ENCODE measurements around the gene MED13. TPM values are rescaled to one million over a fixed set of nuclear protein-coding genes. Genes with fewer than 3 reads are reported as not detected.
A peak's percentile ranks its signal among the peaks of the same experiment; 100 is the strongest.

Gene MED13
- total and polyA plus RNA-seq, 5 donors from 2014 or later: 3.9 to 107 (median 5.9) TPM

GRCh38 chr17:62045517-62045916 lies 19.6 kb downstream of the MED13 start:
- Histone ChIP-seq H3K36me3 (ENCODE audit: control insufficient read depth, insufficient read depth, low read length) (peaks cover 69% of the 10 kb centered on the region), H3K4me1 (ENCODE audit: control insufficient read depth, insufficient read depth, low read length, poor library complexity, severe bottlenecking) (peaks cover 37% of the 10 kb centered on the region), H3K4me3 (ENCODE audit: low read depth, low read length) (no peak overlapping the region), H3K9me3 (ENCODE audit: control insufficient read depth in 2 of 2, low read length in 2 of 2) (no peaks in the 10 kb centered on the region), H3K27me3 (ENCODE audit: control insufficient read depth, insufficient read depth, low read length) (no peaks in the 10 kb centered on the region), H3K27ac (ENCODE audit: insufficient read depth, low read length, poor library complexity, severe bottlenecking) (peak overlapping the region; percentile 37)
- Mint-ChIP-seq H3K27me3 (no peaks in the 10 kb centered on the region), H3K36me3 (peaks cover 31% of the 10 kb centered on the region), H3K27ac (peak overlapping the region; percentile 6 to 62 (median 14)), H3K4me3 (no peak overlapping the region), H3K9me3 (no peaks in the 10 kb centered on the region), H3K4me1 (peaks cover 34 to 83% (median 53%) of the 10 kb centered on the region in 4 donors)
- no peak for DNase-seq
- no peak for ATAC-seq (ENCODE audit: low read depth in 2 of 2)

- H3K27me3 ChIP-seq (ENCODE audit: control insufficient read depth, insufficient read depth, low read length): no peaks in the 10 kb centered on the region
- peaks cover 37% of the 10 kb centered on the region for H3K4me1 ChIP-seq (ENCODE audit: control insufficient read depth, insufficient read depth, low read length, poor library complexity, severe bottlenecking)
- H3K27me3 Mint-ChIP-seq: no peaks in the 10 kb centered on the region
- peak overlapping the region; percentile 23 for H3K27ac ChIP-seq (ENCODE audit: insufficient read depth, low read length, poor library complexity, severe bottlenecking)
- ATAC-seq (ENCODE audit: low read depth in 2 of 2) (no peak), DNase-seq (no peak)
- peaks cover 38 to 83% (median 57%) of the 10 kb centered on the region in 4 donors for H3K4me1 Mint-ChIP-seq
- H3K4me3 ChIP-seq (ENCODE audit: low read depth, low read length): no peak overlapping the region
- H3K9me3 Mint-ChIP-seq: no peaks in the 10 kb centered on the region
- H3K36me3 ChIP-seq (ENCODE audit: control insufficient read depth, insufficient read depth, low read length): peaks cover 69% of the 10 kb centered on the region
- no peak overlapping the region for H3K4me3 Mint-ChIP-seq
- no peaks in the 10 kb centered on the region for H3K9me3 ChIP-seq (ENCODE audit: control insufficient read depth in 2 of 2, low read length in 2 of 2)
- peaks cover 31% of the 10 kb centered on the region for H3K36me3 Mint-ChIP-seq
- peak overlapping the region in 1 of 3 donors; percentile 6 for H3K27ac Mint-ChIP-seq
Measured at GRCh38 chr17:62045109-62045508, 20.0 kb downstream of the MED13 start.

- peak overlapping the region; percentile 16 for H3K27ac ChIP-seq (ENCODE audit: insufficient read depth, low read length, poor library complexity, severe bottlenecking)
Measured at GRCh38 chr17:62043602-62044001, 21.5 kb downstream of the MED13 start.

DNA sequence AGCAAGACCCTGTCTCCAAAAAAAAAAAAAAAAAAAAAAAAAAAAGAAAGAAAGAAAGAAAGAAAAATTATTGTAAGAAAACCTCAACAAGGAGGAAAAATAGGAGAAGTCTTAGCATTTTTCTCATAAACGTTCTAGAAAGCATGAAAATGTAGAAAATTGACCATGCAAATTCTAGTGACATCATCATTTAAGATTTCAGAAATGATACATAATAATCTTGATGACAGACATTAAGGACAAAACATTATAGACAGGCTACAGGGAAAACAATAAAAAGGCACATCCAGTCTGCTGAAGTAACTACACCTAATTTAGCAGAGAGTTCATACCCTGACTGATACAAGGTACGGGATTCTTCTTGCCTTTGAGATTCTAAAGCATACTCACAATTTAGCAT lies 21.9 kb downstream of the MED13 start:
- no peaks in the 10 kb centered on the region for H3K27me3 Mint-ChIP-seq
- H3K4me3 Mint-ChIP-seq: no peak overlapping the region
- ATAC-seq (ENCODE audit: low read depth in 2 of 2): no peak
- no peaks in the 10 kb centered on the region for H3K9me3 Mint-ChIP-seq
- DNase-seq: no peak
- peak overlapping the region in 2 of 3 donors; percentile 21 to 72 for H3K27ac Mint-ChIP-seq
- Histone ChIP-seq H3K36me3 (ENCODE audit: control insufficient read depth, insufficient read depth, low read length) (peaks cover 63% of the 10 kb centered on the region), H3K9me3 (ENCODE audit: control insufficient read depth in 2 of 2, low read length in 2 of 2) (no peaks in the 10 kb centered on the region), H3K4me1 (ENCODE audit: control insufficient read depth, insufficient read depth, low read length, poor library complexity, severe bottlenecking) (peaks cover 31% of the 10 kb centered on the region), H3K27ac (ENCODE audit: insufficient read depth, low read length, poor library complexity, severe bottlenecking) (peak overlapping the region; percentile 16), H3K27me3 (ENCODE audit: control insufficient read depth, insufficient read depth, low read length) (no peaks in the 10 kb centered on the region), H3K4me3 (ENCODE audit: low read depth, low read length) (no peak overlapping the region)
- peaks cover 27% of the 10 kb centered on the region for H3K36me3 Mint-ChIP-seq
- H3K4me1 Mint-ChIP-seq: peaks cover 36 to 77% (median 57%) of the 10 kb centered on the region in 4 donors

More at GRCh38 chr17:62043602-62044001, 21.5 kb downstream of the MED13 start:
- Mint-ChIP-seq H3K36me3 (peaks cover 30% of the 10 kb centered on the region), H3K4me3 (no peak overlapping the region), H3K27ac (peak overlapping the region in 2 of 3 donors; percentile 21 to 72), H3K4me1 (peaks cover 37 to 81% (median 59%) of the 10 kb centered on the region in 4 donors), H3K27me3 (no peaks in the 10 kb centered on the region), H3K9me3 (no peaks in the 10 kb centered on the region)
- Histone ChIP-seq H3K4me1 (ENCODE audit: control insufficient read depth, insufficient read depth, low read length, poor library complexity, severe bottlenecking) (peaks cover 34% of the 10 kb centered on the region), H3K4me3 (ENCODE audit: low read depth, low read length) (no peak overlapping the region), H3K27me3 (ENCODE audit: control insufficient read depth, insufficient read depth, low read length) (no peaks in the 10 kb centered on the region), H3K9me3 (ENCODE audit: control insufficient read depth in 2 of 2, low read length in 2 of 2) (no peaks in the 10 kb centered on the region), H3K36me3 (ENCODE audit: control insufficient read depth, insufficient read depth, low read length) (peaks cover 65% of the 10 kb centered on the region)
- DNase-seq (no peak), ATAC-seq (ENCODE audit: low read depth in 2 of 2) (no peak)

DNA sequence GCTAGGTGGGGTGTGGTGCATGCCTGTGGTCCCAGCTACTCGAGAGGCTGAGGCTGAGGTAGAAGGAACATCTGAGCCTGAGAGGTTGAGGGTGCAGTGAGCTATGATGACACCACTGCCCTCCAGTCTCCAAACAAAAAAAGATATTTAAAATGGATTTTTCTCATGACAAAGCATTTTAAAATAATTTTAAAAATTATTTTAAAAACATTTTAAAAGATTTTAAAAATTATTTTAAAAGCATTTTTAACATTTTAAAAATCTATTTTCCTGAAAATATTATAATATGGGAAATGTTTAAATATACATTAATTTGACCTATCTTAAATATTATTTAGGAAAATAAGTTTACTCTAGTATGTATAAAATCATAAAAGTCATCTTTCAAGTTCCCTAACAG lies 26.8 kb downstream of the MED13 start:
- H3K27ac Mint-ChIP-seq: no peak overlapping the region
- no peaks in the 10 kb centered on the region for H3K9me3 Mint-ChIP-seq
- H3K4me3 Mint-ChIP-seq: no peak overlapping the region
- H3K4me3 ChIP-seq (ENCODE audit: low read depth, low read length): no peak overlapping the region
- DNase-seq (no peak), ATAC-seq (ENCODE audit: low read depth in 2 of 2) (no peak)
- no peaks in the 10 kb centered on the region for H3K9me3 ChIP-seq (ENCODE audit: control insufficient read depth in 2 of 2, low read length in 2 of 2)
- no peak overlapping the region for H3K27ac ChIP-seq (ENCODE audit: insufficient read depth, low read length, poor library complexity, severe bottlenecking)
- H3K4me1 ChIP-seq (ENCODE audit: control insufficient read depth, insufficient read depth, low read length, poor library complexity, severe bottlenecking): peaks cover 13% of the 10 kb centered on the region
- H3K36me3 ChIP-seq (ENCODE audit: control insufficient read depth, insufficient read depth, low read length): peaks cover 46% of the 10 kb centered on the region
- no peaks in the 10 kb centered on the region for H3K27me3 ChIP-seq (ENCODE audit: control insufficient read depth, insufficient read depth, low read length)
- no peaks in the 10 kb centered on the region for H3K27me3 Mint-ChIP-seq
- peaks cover 32% of the 10 kb centered on the region for H3K36me3 Mint-ChIP-seq
- H3K4me1 Mint-ChIP-seq: peaks cover 38 to 66% (median 50%) of the 10 kb centered on the region in 4 donors

GRCh38 chr17:62033317-62033716 lies 31.8 kb downstream of the MED13 start:
- no peak overlapping the region for H3K4me3 ChIP-seq (ENCODE audit: low read depth, low read length)
- no peak overlapping the region for H3K27ac ChIP-seq (ENCODE audit: insufficient read depth, low read length, poor library complexity, severe bottlenecking)
- Mint-ChIP-seq H3K36me3 (peaks cover 39% of the 10 kb centered on the region), H3K9me3 (no peaks in the 10 kb centered on the region), H3K27me3 (no peaks in the 10 kb centered on the region), H3K4me3 (no peak overlapping the region), H3K4me1 (peaks cover 17 to 27% (median 22%) of the 10 kb centered on the region in 4 donors), H3K27ac (peak overlapping the region in 1 of 3 donors; percentile 47)
- peaks cover 62% of the 10 kb centered on the region for H3K36me3 ChIP-seq (ENCODE audit: control insufficient read depth, insufficient read depth, low read length)
- ATAC-seq (ENCODE audit: low read depth in 2 of 2) (no peak), DNase-seq (no peak)
- no peaks in the 10 kb centered on the region for H3K27me3 ChIP-seq (ENCODE audit: control insufficient read depth, insufficient read depth, low read length)
- H3K4me1 ChIP-seq (ENCODE audit: control insufficient read depth, insufficient read depth, low read length, poor library complexity, severe bottlenecking): no peaks in the 10 kb centered on the region
- H3K9me3 ChIP-seq (ENCODE audit: control insufficient read depth in 2 of 2, low read length in 2 of 2): no peaks in the 10 kb centered on the region

DNA sequence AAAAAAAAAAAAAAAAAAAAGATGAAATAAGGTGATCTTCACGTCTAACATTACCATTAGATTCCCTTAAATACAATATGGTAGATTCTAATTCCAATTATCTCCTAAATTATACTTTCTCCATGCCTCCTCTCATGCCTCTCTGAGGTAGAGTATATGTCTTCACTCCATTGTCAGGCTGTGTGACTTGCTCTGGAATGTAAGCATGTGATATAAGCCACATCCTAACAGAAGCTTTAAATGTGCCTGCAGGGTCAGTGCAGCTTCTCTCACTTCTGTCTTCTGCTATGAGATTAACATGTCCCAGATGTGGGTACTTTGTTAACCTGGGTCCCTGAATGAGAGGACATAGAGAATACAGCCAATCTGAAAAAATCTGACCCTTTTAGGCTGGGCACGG lies 32.6 kb downstream of the MED13 start:
- peak overlapping the region in 1 of 3 donors; percentile 76 for H3K27ac Mint-ChIP-seq
- peaks cover 17 to 33% (median 30%) of the 10 kb centered on the region in 4 donors for H3K4me1 Mint-ChIP-seq
- Histone ChIP-seq H3K4me3 (ENCODE audit: low read depth, low read length) (no peak overlapping the region), H3K36me3 (ENCODE audit: control insufficient read depth, insufficient read depth, low read length) (peaks cover 71% of the 10 kb centered on the region), H3K27ac (ENCODE audit: insufficient read depth, low read length, poor library complexity, severe bottlenecking) (no peak overlapping the region), H3K9me3 (ENCODE audit: control insufficient read depth in 2 of 2, low read length in 2 of 2) (no peaks in the 10 kb centered on the region), H3K4me1 (ENCODE audit: control insufficient read depth, insufficient read depth, low read length, poor library complexity, severe bottlenecking) (no peaks in the 10 kb centered on the region), H3K27me3 (ENCODE audit: control insufficient read depth, insufficient read depth, low read length) (no peaks in the 10 kb centered on the region)
- ATAC-seq (ENCODE audit: low read depth in 2 of 2): no peak
- no peak for DNase-seq
- no peaks in the 10 kb centered on the region for H3K9me3 Mint-ChIP-seq
- H3K36me3 Mint-ChIP-seq: peaks cover 47% of the 10 kb centered on the region
- H3K4me3 Mint-ChIP-seq: no peak overlapping the region
- no peaks in the 10 kb centered on the region for H3K27me3 Mint-ChIP-seq

- Histone ChIP-seq H3K27me3 (ENCODE audit: control insufficient read depth, insufficient read depth, low read length) (no peaks in the 10 kb centered on the region), H3K4me1 (ENCODE audit: control insufficient read depth, insufficient read depth, low read length, poor library complexity, severe bottlenecking) (no peaks in the 10 kb centered on the region), H3K4me3 (ENCODE audit: low read depth, low read length) (no peak overlapping the region), H3K36me3 (ENCODE audit: control insufficient read depth, insufficient read depth, low read length) (peaks cover 88% of the 10 kb centered on the region), H3K9me3 (ENCODE audit: control insufficient read depth in 2 of 2, low read length in 2 of 2) (no peaks in the 10 kb centered on the region), H3K27ac (ENCODE audit: insufficient read depth, low read length, poor library complexity, severe bottlenecking) (no peak overlapping the region)
- H3K4me3 Mint-ChIP-seq: no peak overlapping the region
- peaks cover 20 to 41% (median 28%) of the 10 kb centered on the region in 4 donors for H3K4me1 Mint-ChIP-seq
- peaks cover 57% of the 10 kb centered on the region for H3K36me3 Mint-ChIP-seq
- H3K27me3 Mint-ChIP-seq: no peaks in the 10 kb centered on the region
- DNase-seq (no peak), ATAC-seq (ENCODE audit: low read depth in 2 of 2) (no peak)
- no peaks in the 10 kb centered on the region for H3K9me3 Mint-ChIP-seq
- no peak overlapping the region for H3K27ac Mint-ChIP-seq
Measured at GRCh38 chr17:62030264-62030663, 34.8 kb downstream of the MED13 start.
